ENCODE data around the gene MAGEF1.

MAGEF1 gene

GRCh38 chr3:184669578-184669977 is 42.3 kb downstream of the MAGEF1 start:
- DNase-seq (ENCODE audit: low spot score), result no peak

GRCh38 chr3:184666442-184666841 is 45.4 kb downstream of the MAGEF1 start:
- no peak for DNase-seq (ENCODE audit: low spot score)

DNA sequence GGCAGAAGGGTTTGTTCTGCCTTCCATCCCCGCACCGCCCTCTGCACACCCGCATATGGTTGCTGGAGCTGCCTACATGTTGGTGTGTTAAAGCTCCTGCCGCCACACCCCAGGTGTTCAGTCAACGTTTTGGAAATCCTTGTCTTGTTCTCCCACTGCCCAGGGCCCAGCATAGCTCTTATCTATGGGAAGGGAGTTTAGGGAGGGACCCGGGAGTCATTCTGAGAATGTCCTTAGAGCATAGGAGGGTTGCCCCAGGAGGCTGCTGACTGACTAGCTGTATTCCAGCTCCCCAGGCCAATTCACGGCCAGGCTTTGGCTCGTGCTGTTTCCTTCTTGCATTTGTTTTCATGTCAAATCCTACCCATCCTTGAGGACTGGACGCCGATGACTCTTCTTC is 46.8 kb downstream of the MAGEF1 start:
- no peak for DNase-seq (ENCODE audit: low spot score)

GRCh38 chr3:184663756-184664155 is 48.1 kb downstream of the MAGEF1 start:
- no peak for DNase-seq (ENCODE audit: low spot score)

- no peak for DNase-seq (ENCODE audit: low spot score)
These were observed 48.5 kb downstream of the MAGEF1 start for GRCh38 chr3:184663356-184663755.

DNA sequence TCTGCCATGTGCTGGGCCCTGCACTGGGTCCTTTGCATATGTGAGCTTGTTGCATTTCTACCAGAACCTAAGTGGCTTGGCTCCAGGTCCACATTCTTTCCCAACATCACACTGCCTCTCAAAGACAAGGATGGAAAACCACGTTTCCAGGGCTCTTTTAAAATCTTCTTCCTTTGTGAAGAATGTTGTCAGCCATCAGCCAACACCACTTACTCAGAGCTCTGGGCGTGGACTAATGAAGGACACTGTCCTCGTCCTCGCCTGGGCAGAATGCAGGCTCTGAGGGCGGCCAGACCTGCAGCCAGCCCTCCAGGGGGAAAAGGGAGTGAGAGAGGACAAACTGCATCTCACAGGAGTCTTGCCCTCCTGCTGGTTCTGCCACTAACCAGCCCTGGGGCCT is 49.7 kb downstream of the MAGEF1 start:
- no peak for DNase-seq (ENCODE audit: low spot score)

- no peak for DNase-seq (ENCODE audit: low spot score)
These were observed 50.9 kb downstream of the MAGEF1 start for GRCh38 chr3:184660931-184661330.
